CD4-positive, alpha-beta memory T cell (primary cell): ENCODE data around the gene LILRB1. TPM values are rescaled to one million over a fixed set of nuclear protein-coding genes. Genes with fewer than 3 reads are reported as not detected.
"Not testable (repeated sequence)": the region's sequence is repeated elsewhere in the genome, so short reads cannot be mapped to it uniquely, and the experiment has no call there.

Experiments
- CTCF ChIA-PET: fragments of 350-600 bp; sonication (Branson Sonifier 250); formaldehyde crosslinking; loops from one replicate; lab custom pipeline; 2021; ENCODE audit warnings: inconsistent platforms; ENCODE audit not compliant: partially characterized antibody; lab: Charles Lee
- POLR2A ChIA-PET: fragments of 350-600 bp; sonication (Branson Sonifier 250); formaldehyde crosslinking; loops from one replicate; lab custom pipeline; 2021; ENCODE audit not compliant: partially characterized antibody; lab: Charles Lee
- DNase-seq, 5 donors: peaks; one replicate each; pipeline versions ENCODE4 v3.0.0 to v3.0.0-alpha.2; 2020 to 2022; ENCODE audit warnings: mixed read lengths in 1 of 5
- H3K27ac ChIP-seq: one replicate; pipeline ENCODE4 v1.7.0; 2013; ENCODE audit warnings: low read depth, low read length
- H3K27me3 ChIP-seq: 2 replicates; pipeline ENCODE4 v1.7.0; 2013; ENCODE audit warnings: mild to moderate bottlenecking, low read length, moderate library complexity; ENCODE audit not compliant: insufficient read depth
- H3K36me3 ChIP-seq: 2 replicates; pipeline ENCODE4 v1.7.0; 2013; ENCODE audit warnings: mild to moderate bottlenecking, low read length, moderate library complexity; ENCODE audit not compliant: insufficient read depth
- H3K4me1 ChIP-seq: 2 replicates; pipeline ENCODE4 v1.7.0; 2013; ENCODE audit warnings: mild to moderate bottlenecking, low read length, moderate library complexity; ENCODE audit not compliant: insufficient read depth
- H3K4me3 ChIP-seq, 2 donors: one replicate each; pipeline ENCODE4 v1.7.0; 2013; ENCODE audit warnings: low read length in 2 of 2, mild to moderate bottlenecking in 1 of 2
- H3K9me3 ChIP-seq, 2 donors: one replicate each; pipeline ENCODE4 v1.7.0; 2013; ENCODE audit warnings: low read length in 2 of 2, control low read depth in 1 of 2; ENCODE audit not compliant: control insufficient read depth in 1 of 2
- H3K27ac Mint-ChIP-seq, 7 donors: one replicate each; pipeline ENCODE4 v1.8.0; 2020 to 2021; ENCODE audit warnings: mixed read lengths in 7 of 7, mild to moderate bottlenecking in 6 of 7, inconsistent platforms in 3 of 7, moderate library complexity in 3 of 7
- H3K27me3 Mint-ChIP-seq, 2 donors: one replicate each; pipeline ENCODE4 v1.8.0; 2020 to 2021; ENCODE audit warnings: mixed read lengths in 2 of 2
- H3K36me3 Mint-ChIP-seq, 2 donors: one replicate each; pipeline ENCODE4 v1.8.0; 2020 to 2021; ENCODE audit warnings: mixed read lengths in 2 of 2, inconsistent platforms in 1 of 2, mild to moderate bottlenecking in 1 of 2
- H3K4me1 Mint-ChIP-seq, 4 donors: one replicate each; pipeline ENCODE4 v1.8.0; 2020 to 2021; ENCODE audit warnings: mixed read lengths in 4 of 4, mild to moderate bottlenecking in 1 of 4
- H3K4me3 Mint-ChIP-seq, 8 donors: one replicate each; pipeline ENCODE4 v1.8.0; 2020 to 2021; ENCODE audit warnings: mixed read lengths in 8 of 8, mild to moderate bottlenecking in 7 of 8, moderate library complexity in 6 of 8, inconsistent platforms in 3 of 8
- H3K9me3 Mint-ChIP-seq, 8 donors: one replicate each; pipeline ENCODE4 v1.8.0; 2020 to 2021; ENCODE audit warnings: mixed read lengths in 8 of 8, mild to moderate bottlenecking in 5 of 8, inconsistent platforms in 3 of 8, moderate library complexity in 1 of 8
- intact Hi-C: fragments of 100-400 bp; cut with micrococcal nuclease; formaldehyde crosslinking; loops from one replicate; pipeline ENCODE4 v1.15.1; 2023
- polyA plus RNA-seq, 2 donors: library from polyadenylated mRNA; unstranded; fragments of 300-500 nt; fragmentation: Illumina TruSeq; gene quantifications; one replicate each; pipeline ENCODE4 v1.2.3, GENCODE V29; 2021
- total RNA-seq, 2 experiments: library from RNA; stranded (reverse); gene quantifications; one replicate each; pipeline ENCODE4 v1.2.3, GENCODE V29; 2021

The LILRB1 gene
- 1 to 10 TPM in 1 of 2 experiments, under 1 TPM in 1; 0.64 to 1.6 TPM for total RNA-seq
- under 1 TPM in 1 of 2 donors, not detected in 1; 0.34 TPM for polyA plus RNA-seq

- H3K9me3 ChIP-seq, H3K36me3 Mint-ChIP-seq, POLR2A ChIA-PET, H3K27me3 ChIP-seq, H3K36me3 ChIP-seq, H3K4me1 ChIP-seq, H3K4me1 Mint-ChIP-seq, H3K27ac ChIP-seq, H3K4me3 Mint-ChIP-seq, H3K9me3 Mint-ChIP-seq, intact Hi-C loops, H3K4me3 ChIP-seq, DNase-seq: not testable (repeated sequence)
- peak within 1 kb of the TSS in 1 of 7 donors; percentile 2 for H3K27ac Mint-ChIP-seq
- H3K27me3 Mint-ChIP-seq: peaks cover 22 to 43% of the 10 kb centered on the region in 2 donors
- CTCF ChIA-PET: interaction anchor here (0.7 kb wide), 1 partner anchor 22 kb away, joined by 3 read pairs; no protein-coding TSS in a partner anchor
These were observed at the start of gene LILRB1 for GRCh38 chr19:54630262-54630661. TSS of gene LILRB1 (plus strand) at chr19:54630484. CDS start at chr19:54631074, 590 bp downstream.

GRCh38 chr19:54586397-54586796 lies 43.9 kb upstream of the LILRB1 start:
- no peak for DNase-seq
- no peaks in the 10 kb centered on the region for H3K4me1 ChIP-seq
- H3K36me3 Mint-ChIP-seq: no peaks in the 10 kb centered on the region
- H3K9me3 Mint-ChIP-seq: peaks cover 2 to 44% (median 20%) of the 10 kb centered on the region in 8 donors
- no peaks in the 10 kb centered on the region for H3K36me3 ChIP-seq
- ChIA-PET POLR2A (no interaction called here), CTCF (no interaction called here)
- no peak overlapping the region for H3K27ac ChIP-seq
- H3K9me3 ChIP-seq: no peaks in the 10 kb centered on the region
- H3K4me1 Mint-ChIP-seq: no peaks in the 10 kb centered on the region
- H3K4me3 ChIP-seq: no peak overlapping the region
- intact Hi-C loops: no loop called here
- no peak overlapping the region for H3K27ac Mint-ChIP-seq
- H3K4me3 Mint-ChIP-seq: no peak overlapping the region
- no peaks in the 10 kb centered on the region for H3K27me3 ChIP-seq
- H3K27me3 Mint-ChIP-seq: peaks cover 21 to 44% of the 10 kb centered on the region in 2 donors

- Histone ChIP-seq H3K4me3 (no peak overlapping the region), H3K27me3 (no peaks in the 10 kb centered on the region), H3K4me1 (no peaks in the 10 kb centered on the region), H3K36me3 (no peaks in the 10 kb centered on the region), H3K9me3 (no peaks in the 10 kb centered on the region), H3K27ac (no peak overlapping the region)
- intact Hi-C loops: no loop called here
- ChIA-PET CTCF (no interaction called here), POLR2A (no interaction called here)
- H3K4me1 Mint-ChIP-seq: no peaks in the 10 kb centered on the region
- peaks cover 23 to 44% of the 10 kb centered on the region in 2 donors for H3K27me3 Mint-ChIP-seq
- H3K9me3 Mint-ChIP-seq: peaks cover 2 to 41% (median 17%) of the 10 kb centered on the region in 8 donors
- no peak for DNase-seq
- no peak overlapping the region for H3K27ac Mint-ChIP-seq
- H3K4me3 Mint-ChIP-seq: no peak overlapping the region
- H3K36me3 Mint-ChIP-seq: no peaks in the 10 kb centered on the region
These were observed 43.3 kb upstream of the LILRB1 start for GRCh38 chr19:54587026-54587425.

- H3K27me3 ChIP-seq, H3K27ac ChIP-seq, DNase-seq, H3K36me3 Mint-ChIP-seq, H3K4me1 ChIP-seq, H3K27ac Mint-ChIP-seq, CTCF ChIA-PET, H3K4me1 Mint-ChIP-seq, H3K9me3 ChIP-seq, POLR2A ChIA-PET, H3K36me3 ChIP-seq, H3K4me3 Mint-ChIP-seq, intact Hi-C loops, H3K4me3 ChIP-seq: not testable (repeated sequence)
- Mint-ChIP-seq H3K9me3 (peaks cover 0 to 26% (median 8%) of the 10 kb centered on the region in 8 donors), H3K27me3 (peaks cover 18 to 26% of the 10 kb centered on the region in 2 donors)
These were observed 36.8 kb upstream of the LILRB1 start, which contains the start of gene LILRA1 for GRCh38 chr19:54593445-54593844. TSS of gene LILRA1 (plus strand) at chr19:54593632. CDS start at chr19:54594245, 613 bp downstream.

- H3K36me3 ChIP-seq, H3K27ac Mint-ChIP-seq, H3K4me1 ChIP-seq, H3K4me3 Mint-ChIP-seq, H3K27ac ChIP-seq, H3K36me3 Mint-ChIP-seq, intact Hi-C loops, POLR2A ChIA-PET, CTCF ChIA-PET, H3K4me3 ChIP-seq, H3K4me1 Mint-ChIP-seq, H3K9me3 ChIP-seq, DNase-seq, H3K27me3 ChIP-seq: not testable (repeated sequence)
- Mint-ChIP-seq H3K9me3 (peaks cover 0 to 24% (median 8%) of the 10 kb centered on the region in 8 donors), H3K27me3 (peaks cover 15 to 26% of the 10 kb centered on the region in 2 donors)
These were observed 36.2 kb upstream of the LILRB1 start for GRCh38 chr19:54593931-54594626.

- H3K9me3 ChIP-seq: no peaks in the 10 kb centered on the region
- Mint-ChIP-seq H3K36me3 (no peaks in the 10 kb centered on the region), H3K9me3 (peaks cover 0 to 20% (median 7%) of the 10 kb centered on the region in 8 donors), H3K4me3 (no peak overlapping the region), H3K27ac (no peak overlapping the region), H3K4me1 (no peaks in the 10 kb centered on the region), H3K27me3 (peaks cover 15 to 24% of the 10 kb centered on the region in 2 donors)
- no peaks in the 10 kb centered on the region for H3K27me3 ChIP-seq
- H3K4me3 ChIP-seq: no peak overlapping the region
- no peak for DNase-seq
- intact Hi-C loops: no loop called here
- CTCF ChIA-PET: no interaction called here
- H3K4me1 ChIP-seq: no peaks in the 10 kb centered on the region
- no peak overlapping the region for H3K27ac ChIP-seq
- POLR2A ChIA-PET: no interaction called here
- no peaks in the 10 kb centered on the region for H3K36me3 ChIP-seq
These were observed 35.5 kb upstream of the LILRB1 start for GRCh38 chr19:54594737-54595136.

GRCh38 chr19:54595680-54596436 lies 34.4 kb upstream of the LILRB1 start:
- H3K9me3 Mint-ChIP-seq: peaks cover 0 to 14% (median 4%) of the 10 kb centered on the region in 8 donors
- H3K9me3 ChIP-seq, POLR2A ChIA-PET, CTCF ChIA-PET, H3K4me3 Mint-ChIP-seq, H3K4me1 Mint-ChIP-seq, intact Hi-C loops, H3K36me3 ChIP-seq, H3K4me3 ChIP-seq, DNase-seq, H3K27me3 ChIP-seq, H3K36me3 Mint-ChIP-seq, H3K27ac ChIP-seq, H3K4me1 ChIP-seq, H3K27ac Mint-ChIP-seq: not testable (repeated sequence)
- H3K27me3 Mint-ChIP-seq: peaks cover 19 to 24% of the 10 kb centered on the region in 2 donors
